GM13977 (cell line): Measurements from ENCODE around the gene LRP6.

Experiments used
- DNase-seq: peaks from one replicate; pipeline ENCODE4 v3.0.0; 2012; ENCODE audit warnings: low spot score
- in situ Hi-C: fragments of 300-500 bp; cut with MboI; formaldehyde crosslinking; loops from one replicate; pipeline ENCODE4 v1.12.0; 2022; ENCODE audit warnings: low sequenced_read_pairs, low pct_unique_long_range_greater_than_20kb, mixed read lengths, inconsistent platforms; ENCODE audit not compliant: unreplicated experiment
- TF ChIP-seq, protein P1 (sequence below): IDR thresholded peaks from 2 replicates; pipeline ENCODE4 v1.5.1; 2012; ENCODE audit warnings: mild to moderate bottlenecking, control low read depth; ENCODE audit not compliant: insufficient read depth; ENCODE audit errors: extremely low read depth, missing control alignments

The LRP6 gene

GRCh38 chr12:12182703-12183365 is 84.0 kb downstream of the LRP6 start:
- in situ Hi-C loops = no loop called here
- DNase-seq = no peak

DNA sequence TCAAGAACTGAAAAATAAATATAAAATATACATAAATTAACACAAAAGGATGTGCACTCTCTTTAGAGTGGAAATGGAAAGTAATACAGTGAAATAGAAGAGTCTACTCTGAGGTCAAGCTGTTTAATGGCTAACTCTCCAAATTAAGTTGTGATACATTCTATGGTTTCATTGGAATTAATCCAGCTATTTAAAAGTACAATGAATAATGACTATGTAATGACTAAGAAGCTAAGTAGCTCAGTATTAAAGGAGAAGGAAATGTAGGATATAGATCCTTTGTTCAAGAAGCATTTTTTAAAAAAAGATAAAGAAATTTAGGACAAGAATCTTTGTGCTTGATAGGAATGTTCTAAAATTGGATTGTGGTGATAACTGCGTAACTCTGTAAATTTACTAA is 85.3 kb downstream of the LRP6 start:
- DNase-seq = no peak
- in situ Hi-C loops = no loop called here

More at GRCh38 chr12:12182703-12183365, 84.0 kb downstream of the LRP6 start:
- TF ChIP-seq, protein P1, sequence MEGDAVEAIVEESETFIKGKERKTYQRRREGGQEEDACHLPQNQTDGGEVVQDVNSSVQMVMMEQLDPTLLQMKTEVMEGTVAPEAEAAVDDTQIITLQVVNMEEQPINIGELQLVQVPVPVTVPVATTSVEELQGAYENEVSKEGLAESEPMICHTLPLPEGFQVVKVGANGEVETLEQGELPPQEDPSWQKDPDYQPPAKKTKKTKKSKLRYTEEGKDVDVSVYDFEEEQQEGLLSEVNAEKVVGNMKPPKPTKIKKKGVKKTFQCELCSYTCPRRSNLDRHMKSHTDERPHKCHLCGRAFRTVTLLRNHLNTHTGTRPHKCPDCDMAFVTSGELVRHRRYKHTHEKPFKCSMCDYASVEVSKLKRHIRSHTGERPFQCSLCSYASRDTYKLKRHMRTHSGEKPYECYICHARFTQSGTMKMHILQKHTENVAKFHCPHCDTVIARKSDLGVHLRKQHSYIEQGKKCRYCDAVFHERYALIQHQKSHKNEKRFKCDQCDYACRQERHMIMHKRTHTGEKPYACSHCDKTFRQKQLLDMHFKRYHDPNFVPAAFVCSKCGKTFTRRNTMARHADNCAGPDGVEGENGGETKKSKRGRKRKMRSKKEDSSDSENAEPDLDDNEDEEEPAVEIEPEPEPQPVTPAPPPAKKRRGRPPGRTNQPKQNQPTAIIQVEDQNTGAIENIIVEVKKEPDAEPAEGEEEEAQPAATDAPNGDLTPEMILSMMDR = no peak

DNA sequence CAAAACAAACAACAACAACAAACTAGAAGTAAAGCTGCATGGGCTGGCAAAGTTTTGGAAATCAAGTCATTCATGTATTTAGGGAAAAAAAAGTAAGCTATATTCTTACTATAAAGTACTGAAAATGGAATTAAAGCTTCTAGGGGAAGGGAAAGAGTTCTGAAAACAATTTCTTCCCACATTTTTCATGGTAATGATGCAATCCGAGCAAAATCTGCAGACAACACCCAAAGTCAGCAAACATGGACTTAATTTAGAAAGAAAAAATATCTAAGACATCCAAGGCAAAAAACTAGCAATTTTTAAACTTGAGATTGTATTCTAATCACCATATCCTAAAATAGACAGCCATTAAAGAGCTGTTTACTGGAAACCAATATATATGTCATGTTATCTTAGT is 86.3 kb downstream of the LRP6 start:
- TF ChIP-seq, protein P1 = no peak
- in situ Hi-C loops = no loop called here
- no peak for DNase-seq

More for the DNA sequence above, 85.3 kb downstream of the LRP6 start:
- TF ChIP-seq, protein P1 = no peak

DNA sequence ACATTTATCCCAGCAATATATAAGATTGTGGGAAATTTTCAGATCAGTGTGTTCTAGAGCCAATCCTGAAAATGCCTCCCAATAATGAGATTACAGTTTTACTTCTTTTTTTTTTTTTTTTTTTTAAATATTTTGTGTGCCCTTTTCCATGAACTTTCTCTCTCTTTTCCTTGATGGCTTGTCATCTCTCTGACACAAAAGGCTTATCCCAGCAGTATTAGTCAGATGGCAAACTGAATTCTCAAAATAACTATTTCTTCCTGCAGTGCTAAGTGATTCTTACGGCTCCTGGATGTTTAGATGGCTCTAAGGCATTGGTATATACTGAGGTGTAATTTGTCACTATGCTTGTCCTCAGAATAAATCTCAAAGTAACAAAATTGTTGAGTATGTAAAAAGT is 86.7 kb downstream of the LRP6 start:
- in situ Hi-C loops = no loop called here
- DNase-seq = no peak
- TF ChIP-seq, protein P1 = no peak

- TF ChIP-seq, protein P1 = no peak
- in situ Hi-C loops = no loop called here
- no peak for DNase-seq
Observed at GRCh38 chr12:12178559-12178958, 88.3 kb downstream of the LRP6 start.

GRCh38 chr12:12176402-12176801 is 90.4 kb downstream of the LRP6 start:
- in situ Hi-C loops = no loop called here
- TF ChIP-seq, protein P1 = no peak
- DNase-seq = peak; percentile 35

DNA sequence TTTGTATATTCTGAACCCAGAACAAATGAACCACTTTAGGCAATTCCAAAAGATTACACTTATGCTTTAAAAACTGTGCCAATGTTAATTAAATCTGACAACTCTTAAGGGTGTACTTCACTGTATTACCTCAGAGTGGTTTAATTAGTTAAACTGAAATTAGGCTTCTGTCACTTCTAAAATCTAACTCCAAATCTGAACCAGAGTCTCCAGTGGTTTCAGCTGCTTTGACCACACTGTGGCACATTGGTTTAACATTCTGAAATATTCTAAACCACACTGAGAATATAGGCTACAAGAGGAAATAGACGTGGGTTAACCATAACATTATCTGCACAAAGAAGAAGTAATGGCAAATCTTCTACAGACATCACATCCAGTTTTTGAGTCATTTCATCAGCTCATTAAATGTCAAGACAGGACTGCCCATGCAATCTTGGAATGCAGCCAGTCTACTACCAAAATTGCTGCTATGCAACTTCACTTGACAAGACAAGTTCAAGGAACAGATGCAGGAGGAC is 94.8 kb downstream of the LRP6 start:
- in situ Hi-C loops = no loop called here
- TF ChIP-seq, protein P1 = no peak
- DNase-seq = peak; percentile 39
